GM23338 (cell line): ENCODE data around the gene TCF12. TPM values are rescaled to one million over a fixed set of nuclear protein-coding genes. Genes with fewer than 3 reads are reported as not detected.

Source experiments
- ATAC-seq: fragments of 200-7000 bp; cut with Tn5 transposase; 3 replicates; pipeline ENCODE4 v1.9.1; 2020
- DNase-seq: peaks from one replicate; pipeline ENCODE4 v3.0.0-alpha.2; 2015; ENCODE audit warnings: low spot score
- H2AFZ ChIP-seq: fragments of 200-600 bp; sonication (generic); 2 replicates; pipeline ENCODE4 v1.8.0; 2016; ENCODE audit warnings: antibody characterized with exemption, mild to moderate bottlenecking, moderate library complexity
- H3F3A ChIP-seq: fragments of 200-600 bp; sonication (generic); replicated peaks from 2 replicates; pipeline ENCODE4 v1.8.0; 2017; ENCODE audit warnings: antibody characterized with exemption, mixed run types, low read depth
- H3K27ac ChIP-seq: fragments of 200-600 bp; sonication (generic); 2 replicates; pipeline ENCODE4 v1.6.1; 2016; ENCODE audit warnings: low read depth
- H3K27me3 ChIP-seq: fragments of 200-600 bp; sonication (generic); 2 replicates; pipeline ENCODE4 v1.8.0; 2016; ENCODE audit warnings: mild to moderate bottlenecking, mixed run types, moderate library complexity; ENCODE audit not compliant: insufficient read depth
- H3K36me3 ChIP-seq: fragments of 200-600 bp; sonication (generic); 2 replicates; pipeline ENCODE4 v1.8.0; 2016; ENCODE audit warnings: mild to moderate bottlenecking; ENCODE audit not compliant: insufficient read depth
- H3K4me1 ChIP-seq: fragments of 200-600 bp; sonication (generic); 2 replicates; pipeline ENCODE4 v1.8.0; 2016; ENCODE audit warnings: mild to moderate bottlenecking, moderate library complexity; ENCODE audit not compliant: insufficient read depth
- H3K4me2 ChIP-seq: fragments of 200-600 bp; sonication (generic); 2 replicates; pipeline ENCODE4 v1.7.1; 2017; ENCODE audit warnings: mixed run types
- H3K4me3 ChIP-seq: fragments of 200-600 bp; sonication (generic); 2 replicates; pipeline ENCODE4 v1.6.1; 2016; ENCODE audit warnings: mixed run types
- H3K79me2 ChIP-seq: fragments of 200-600 bp; sonication (generic); replicated peaks from 2 replicates; pipeline ENCODE4 v1.8.0; 2017; ENCODE audit warnings: mild to moderate bottlenecking; ENCODE audit not compliant: insufficient read depth
- H3K9me2 ChIP-seq: fragments of 200-600 bp; sonication (generic); 2 replicates; pipeline ENCODE4 v1.8.0; 2017; ENCODE audit not compliant: insufficient read depth
- H4K20me1 ChIP-seq: fragments of 200-600 bp; sonication (generic); replicated peaks from 2 replicates; pipeline ENCODE4 v1.8.0; 2017; ENCODE audit warnings: mild to moderate bottlenecking; ENCODE audit not compliant: insufficient read depth
- H3K27ac Mint-ChIP-seq: 2 replicates; pipeline ENCODE4 v1.8.0; 2020; ENCODE audit warnings: inconsistent platforms, mild to moderate bottlenecking, moderate library complexity, mixed read lengths
- H3K27me3 Mint-ChIP-seq: 3 replicates; pipeline ENCODE4 v1.8.0; 2022; ENCODE audit warnings: low read depth, mild to moderate bottlenecking, moderate library complexity, mixed read lengths, inconsistent platforms; ENCODE audit not compliant: insufficient read depth, poor library complexity
- H3K36me3 Mint-ChIP-seq: 3 replicates; pipeline ENCODE4 v1.8.0; 2021; ENCODE audit warnings: low read depth, mild to moderate bottlenecking, inconsistent platforms, moderate library complexity, mixed read lengths
- H3K4me1 Mint-ChIP-seq: 3 replicates; pipeline ENCODE4 v1.8.0; 2020; ENCODE audit warnings: mild to moderate bottlenecking, inconsistent platforms, mixed read lengths
- H3K4me3 Mint-ChIP-seq: 3 replicates; pipeline ENCODE4 v1.8.0; 2021; ENCODE audit warnings: moderate library complexity, mild to moderate bottlenecking, inconsistent platforms, mixed read lengths
- H3K9me3 Mint-ChIP-seq: 3 replicates; pipeline ENCODE4 v1.8.0; 2020; ENCODE audit warnings: moderate library complexity, mild to moderate bottlenecking, inconsistent platforms, mixed read lengths
- CREB1 ChIP-seq: fragments of 250-450 bp; sonication (Bioruptor Pico); IDR thresholded peaks from 2 replicates; pipeline ENCODE4 v1.5.0; 2020; ENCODE audit warnings: low read depth, mild to moderate bottlenecking, moderate library complexity
- EZH2 ChIP-seq: fragments of 200-600 bp; sonication (generic); IDR thresholded peaks from one replicate; pipeline ENCODE4 v1.8.0; 2017; ENCODE audit warnings: antibody characterized with exemption, mild to moderate bottlenecking, low read depth; ENCODE audit not compliant: unreplicated experiment
- EZH2phosphoT487 ChIP-seq: fragments of 200-600 bp; sonication (generic); IDR thresholded peaks from one replicate; pipeline ENCODE4 v1.8.1; 2018; ENCODE audit warnings: antibody characterized with exemption; ENCODE audit not compliant: unreplicated experiment
- NANOG ChIP-seq: IDR thresholded peaks from 2 replicates; pipeline ENCODE4 v1.6.1; 2016; ENCODE audit warnings: antibody characterized with exemption, borderline replicate concordance
- POLR2AphosphoS5 ChIP-seq: IDR thresholded peaks from 2 replicates; pipeline ENCODE4 v1.6.1; 2016; ENCODE audit warnings: antibody characterized with exemption, low read depth
- ZNF114 ChIP-seq: fragments of 250-450 bp; sonication (Bioruptor Pico); IDR thresholded peaks from 2 replicates; pipeline ENCODE4 v1.5.0; 2020; ENCODE audit warnings: mild to moderate bottlenecking, moderate library complexity
- ZNF331 ChIP-seq: fragments of 250-450 bp; sonication (Bioruptor Pico); IDR thresholded peaks from 2 replicates; pipeline ENCODE4 v1.5.0; 2020; ENCODE audit warnings: low read depth, mild to moderate bottlenecking, moderate library complexity
- ZNF462 ChIP-seq: fragments of 250-450 bp; sonication (Bioruptor Pico); IDR thresholded peaks from 2 replicates; pipeline ENCODE4 v1.5.0; 2020; ENCODE audit warnings: mild to moderate bottlenecking, moderate library complexity
- polyA plus RNA-seq: library from polyadenylated mRNA; unstranded; fragments of >200 nt; fragmentation: Nextera tagmentation; extraction: Ambion mirVana; gene quantifications from 2 replicates; pipeline ENCODE4 v1.2.1, GENCODE V29; 2016
- total RNA-seq: library from RNA; depleted of rRNA; stranded (reverse); fragments of >200 nt; shearing (Covaris generic); gene quantifications from 2 replicates; pipeline ENCODE4 v1.2.3, GENCODE V29; 2014
- TF ChIP-seq, protein P1 (sequence below), 2 experiments: fragments of 200-600 bp in 1 of 2; sonication (generic) in 1 of 2; conservative IDR thresholded peaks; 2 replicates each; pipeline versions ENCODE4 v1.5.1 to v1.6.1; 2016 to 2017; ENCODE audit warnings: antibody characterized with exemption in 2 of 2, low read depth in 2 of 2, mild to moderate bottlenecking in 2 of 2, moderate library complexity in 1 of 2
- TF ChIP-seq, protein P2 (sequence below): IDR thresholded peaks from one replicate; pipeline ENCODE4 v1.6.1; 2018; ENCODE audit warnings: antibody characterized with exemption; ENCODE audit not compliant: unreplicated experiment
- TF ChIP-seq, protein P3 (sequence below): IDR thresholded peaks from 2 replicates; pipeline ENCODE4 v1.6.1; 2016; ENCODE audit warnings: antibody characterized with exemption

The TCF12 gene
- total and polyA plus RNA-seq, 2 experiments from 2014 or later = 27.6 to 104 TPM

DNA sequence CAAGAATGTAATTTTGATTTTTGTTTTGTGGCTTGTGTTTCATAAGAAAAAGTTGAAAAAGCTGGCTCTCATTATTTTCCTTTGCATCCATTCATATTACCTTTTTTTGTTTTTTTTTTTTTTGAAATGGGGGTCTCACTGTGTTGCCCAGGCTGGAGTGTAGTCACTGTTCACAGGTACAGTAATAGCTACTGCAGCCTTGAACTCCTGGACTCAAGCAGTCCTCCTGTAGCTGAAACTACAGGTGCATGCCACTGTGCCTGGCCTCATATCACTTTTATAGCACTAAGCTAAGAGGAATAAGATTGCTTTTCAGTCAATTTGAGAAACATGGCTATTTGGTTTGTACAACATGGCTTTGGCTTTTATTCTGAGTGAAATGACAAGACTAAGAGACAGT is 49.8 kb downstream of the TCF12 start (continued):
- TF ChIP-seq, protein P1, sequence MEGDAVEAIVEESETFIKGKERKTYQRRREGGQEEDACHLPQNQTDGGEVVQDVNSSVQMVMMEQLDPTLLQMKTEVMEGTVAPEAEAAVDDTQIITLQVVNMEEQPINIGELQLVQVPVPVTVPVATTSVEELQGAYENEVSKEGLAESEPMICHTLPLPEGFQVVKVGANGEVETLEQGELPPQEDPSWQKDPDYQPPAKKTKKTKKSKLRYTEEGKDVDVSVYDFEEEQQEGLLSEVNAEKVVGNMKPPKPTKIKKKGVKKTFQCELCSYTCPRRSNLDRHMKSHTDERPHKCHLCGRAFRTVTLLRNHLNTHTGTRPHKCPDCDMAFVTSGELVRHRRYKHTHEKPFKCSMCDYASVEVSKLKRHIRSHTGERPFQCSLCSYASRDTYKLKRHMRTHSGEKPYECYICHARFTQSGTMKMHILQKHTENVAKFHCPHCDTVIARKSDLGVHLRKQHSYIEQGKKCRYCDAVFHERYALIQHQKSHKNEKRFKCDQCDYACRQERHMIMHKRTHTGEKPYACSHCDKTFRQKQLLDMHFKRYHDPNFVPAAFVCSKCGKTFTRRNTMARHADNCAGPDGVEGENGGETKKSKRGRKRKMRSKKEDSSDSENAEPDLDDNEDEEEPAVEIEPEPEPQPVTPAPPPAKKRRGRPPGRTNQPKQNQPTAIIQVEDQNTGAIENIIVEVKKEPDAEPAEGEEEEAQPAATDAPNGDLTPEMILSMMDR (conservative IDR thresholded peaks at IDR 0.05; ENCODE audit: low read depth in 2 of 2) = no peak
- no peak for TF ChIP-seq ZNF331

DNA sequence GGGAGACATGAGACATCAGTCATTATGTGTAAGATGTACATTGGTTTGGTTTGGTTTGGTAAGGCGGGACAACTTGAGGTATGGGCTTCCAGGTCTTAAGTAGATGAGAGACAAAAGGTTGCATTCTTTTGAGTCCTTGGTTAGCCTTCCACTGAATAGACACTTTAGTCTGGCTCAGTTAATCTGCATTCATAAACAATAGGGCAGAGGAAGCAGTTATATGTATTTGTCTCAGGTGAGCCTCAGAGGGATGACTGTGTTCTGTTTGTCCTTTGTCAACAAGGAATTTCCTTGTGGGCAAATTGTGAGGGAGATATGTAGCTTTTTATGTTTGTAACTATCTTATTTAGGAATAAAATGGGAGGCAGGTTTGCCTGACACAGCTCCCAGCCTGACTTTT is 50.4 kb downstream of the TCF12 start:
- ATAC-seq = no peak
- Histone ChIP-seq H3K4me3 (no peak overlapping the region), H3K27ac (peak overlapping the region; percentile 62; the same call in 1 of the 2 replicates), H3K27me3 (no peaks in the 10 kb centered on the region), H3K9me2 (no peaks in the 10 kb centered on the region), H3K4me1 (peaks cover 29% of the 10 kb centered on the region; the same call in 1 of the 2 replicates), H3K79me2 (peaks cover 100% of the 10 kb centered on the region), H3K4me2 (peak overlapping the region; percentile 14; the same call in 1 of the 2 replicates), H2AFZ (no peak overlapping the region), H4K20me1 (peaks cover 17% of the 10 kb centered on the region), H3F3A (no peaks in the 10 kb centered on the region), H3K36me3 (no peaks in the 10 kb centered on the region)
- Mint-ChIP-seq H3K27ac (no peak overlapping the region), H3K27me3 (peaks cover 2% of the 10 kb centered on the region), H3K36me3 (no peaks in the 10 kb centered on the region), H3K4me3 (no peak overlapping the region), H3K9me3 (no peaks in the 10 kb centered on the region), H3K4me1 (peaks cover 40% of the 10 kb centered on the region)
- peak; percentile 29 for DNase-seq
- TF ChIP-seq, protein P2, sequence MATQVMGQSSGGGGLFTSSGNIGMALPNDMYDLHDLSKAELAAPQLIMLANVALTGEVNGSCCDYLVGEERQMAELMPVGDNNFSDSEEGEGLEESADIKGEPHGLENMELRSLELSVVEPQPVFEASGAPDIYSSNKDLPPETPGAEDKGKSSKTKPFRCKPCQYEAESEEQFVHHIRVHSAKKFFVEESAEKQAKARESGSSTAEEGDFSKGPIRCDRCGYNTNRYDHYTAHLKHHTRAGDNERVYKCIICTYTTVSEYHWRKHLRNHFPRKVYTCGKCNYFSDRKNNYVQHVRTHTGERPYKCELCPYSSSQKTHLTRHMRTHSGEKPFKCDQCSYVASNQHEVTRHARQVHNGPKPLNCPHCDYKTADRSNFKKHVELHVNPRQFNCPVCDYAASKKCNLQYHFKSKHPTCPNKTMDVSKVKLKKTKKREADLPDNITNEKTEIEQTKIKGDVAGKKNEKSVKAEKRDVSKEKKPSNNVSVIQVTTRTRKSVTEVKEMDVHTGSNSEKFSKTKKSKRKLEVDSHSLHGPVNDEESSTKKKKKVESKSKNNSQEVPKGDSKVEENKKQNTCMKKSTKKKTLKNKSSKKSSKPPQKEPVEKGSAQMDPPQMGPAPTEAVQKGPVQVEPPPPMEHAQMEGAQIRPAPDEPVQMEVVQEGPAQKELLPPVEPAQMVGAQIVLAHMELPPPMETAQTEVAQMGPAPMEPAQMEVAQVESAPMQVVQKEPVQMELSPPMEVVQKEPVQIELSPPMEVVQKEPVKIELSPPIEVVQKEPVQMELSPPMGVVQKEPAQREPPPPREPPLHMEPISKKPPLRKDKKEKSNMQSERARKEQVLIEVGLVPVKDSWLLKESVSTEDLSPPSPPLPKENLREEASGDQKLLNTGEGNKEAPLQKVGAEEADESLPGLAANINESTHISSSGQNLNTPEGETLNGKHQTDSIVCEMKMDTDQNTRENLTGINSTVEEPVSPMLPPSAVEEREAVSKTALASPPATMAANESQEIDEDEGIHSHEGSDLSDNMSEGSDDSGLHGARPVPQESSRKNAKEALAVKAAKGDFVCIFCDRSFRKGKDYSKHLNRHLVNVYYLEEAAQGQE = no peak
- TF ChIP-seq ZNF331 = no peak
- no peak for TF ChIP-seq EZH2phosphoT487
- TF ChIP-seq ZNF114 (CRISPR knock-in tag) = no peak
- TF ChIP-seq, protein P3, sequence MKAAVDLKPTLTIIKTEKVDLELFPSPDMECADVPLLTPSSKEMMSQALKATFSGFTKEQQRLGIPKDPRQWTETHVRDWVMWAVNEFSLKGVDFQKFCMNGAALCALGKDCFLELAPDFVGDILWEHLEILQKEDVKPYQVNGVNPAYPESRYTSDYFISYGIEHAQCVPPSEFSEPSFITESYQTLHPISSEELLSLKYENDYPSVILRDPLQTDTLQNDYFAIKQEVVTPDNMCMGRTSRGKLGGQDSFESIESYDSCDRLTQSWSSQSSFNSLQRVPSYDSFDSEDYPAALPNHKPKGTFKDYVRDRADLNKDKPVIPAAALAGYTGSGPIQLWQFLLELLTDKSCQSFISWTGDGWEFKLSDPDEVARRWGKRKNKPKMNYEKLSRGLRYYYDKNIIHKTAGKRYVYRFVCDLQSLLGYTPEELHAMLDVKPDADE = no peak
- no peak for TF ChIP-seq POLR2AphosphoS5
- no peak for TF ChIP-seq ZNF462
- no peak for TF ChIP-seq NANOG
- TF ChIP-seq EZH2 = no peak
- no peak for TF ChIP-seq CREB1 (CRISPR knock-in tag)
